Upper lobe of left lung (tissue), 4 donors: Measurements from ENCODE around the gene CCHCR1.

Experiments
- POLR2A ChIP-seq, 4 donors: fragments of 450-650 bp; IDR thresholded peaks; one replicate each; pipeline ENCODE4 v1.5.1; 2016 to 2017; ENCODE audit warnings: antibody characterized with exemption in 4 of 4, mild to moderate bottlenecking in 2 of 4
- POLR2AphosphoS5 ChIP-seq, 2 donors: sonication (generic); formaldehyde crosslinking; IDR thresholded peaks; one replicate each; pipeline ENCODE4 v1.5.1; 2017; ENCODE audit warnings: antibody characterized with exemption in 2 of 2

DNA sequence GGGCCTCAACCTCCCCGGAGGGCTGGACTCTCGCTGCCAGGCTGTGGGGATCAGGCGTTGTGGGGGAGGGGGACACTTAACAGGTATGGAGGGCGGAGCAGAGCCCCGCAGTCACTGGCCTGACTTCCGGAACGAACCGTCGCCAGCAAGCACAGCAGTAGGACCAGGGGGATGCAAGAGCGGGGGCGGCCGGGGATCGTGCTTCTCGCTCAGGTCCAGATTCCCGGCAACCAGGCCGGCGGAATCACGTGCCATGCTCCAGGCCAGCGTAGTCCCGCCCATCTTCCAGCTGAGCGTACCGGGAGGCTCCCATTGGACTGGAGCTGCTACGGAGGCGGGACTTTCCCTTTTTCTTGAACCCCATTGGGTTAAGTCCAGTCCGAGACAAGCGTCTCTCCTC is 22.9 kb upstream of the CCHCR1 start:
- TF ChIP-seq POLR2AphosphoS5 (IDR thresholded peaks at IDR 0.05) = no peak
- TF ChIP-seq POLR2A (IDR thresholded peaks at IDR 0.05) = peak in 1 of 4 donors; percentile 33
